Gastrocnemius medialis (tissue), 4 donors: Measurements from ENCODE around the gene GAP43.

Source experiments
- CTCF ChIP-seq, 5 experiments: fragments of 450-650 bp in 3 of 5; fragments of 200-600 bp in 2 of 5; sonication (generic) in 2 of 5; IDR thresholded peaks in 4 of 5; conservative IDR thresholded peaks in 1 of 5; 1 replicate in 4 of 5; 2 replicates in 1 of 5; pipeline ENCODE4 v1.5.1; 2016 to 2019; ENCODE audit warnings: antibody characterized with exemption in 5 of 5, mild to moderate bottlenecking in 3 of 5, moderate library complexity in 3 of 5
- POLR2A ChIP-seq, 2 donors: fragments of 450-650 bp; IDR thresholded peaks; one replicate each; pipeline ENCODE4 v1.6.1; 2017; ENCODE audit warnings: antibody characterized with exemption in 2 of 2, mild to moderate bottlenecking in 2 of 2, moderate library complexity in 2 of 2

- no peak for TF ChIP-seq CTCF (IDR thresholded peaks at IDR 0.05 in 4 of 5, conservative IDR thresholded peaks at IDR 0.05 in 1 of 5)
- TF ChIP-seq POLR2A (IDR thresholded peaks at IDR 0.05): no peak
Measured at GRCh38 chr3:115635406-115635805, 12.1 kb downstream of the GAP43 start.
